NCI-H2171 treated with DMSO at 0.1 percent for 48 hours (cell line): Measurements from ENCODE around the gene WDR35.

Experiments
- DNase-seq: peaks from one replicate; lab custom pipeline; 2025; lab: John Stamatoyannopoulos, UW

The WDR35 gene

GRCh38 chr2:19989667-19990415, at the start of gene WDR35:
Gene WDR35 (minus strand): TSS chr2:19990105. CDS start chr2:19990015, 90 bp downstream.
- DNase-seq = peak; percentile 91

DNA sequence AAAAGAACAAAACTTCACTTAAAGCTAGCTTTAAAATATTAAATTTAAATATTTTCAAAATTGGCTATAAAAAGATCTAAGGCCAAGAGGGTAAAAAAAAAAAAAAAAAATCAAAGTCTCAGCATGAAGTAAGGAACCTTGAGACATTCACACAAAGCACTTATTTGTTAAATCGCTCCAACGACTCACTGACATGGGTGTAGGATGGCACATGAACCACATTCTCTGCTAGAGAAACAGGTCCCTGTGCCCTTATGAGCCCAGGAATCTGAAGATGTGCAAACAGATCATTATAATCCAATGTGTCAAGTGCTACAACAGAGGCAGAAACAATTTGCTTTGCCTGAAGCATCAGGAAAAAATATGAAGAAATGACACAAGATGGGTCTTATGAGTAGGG, 47.8 kb upstream of the WDR35 start:
- no peak for DNase-seq

- no peak for DNase-seq
These were observed 46.2 kb upstream of the WDR35 start for GRCh38 chr2:20035955-20036666.

DNA sequence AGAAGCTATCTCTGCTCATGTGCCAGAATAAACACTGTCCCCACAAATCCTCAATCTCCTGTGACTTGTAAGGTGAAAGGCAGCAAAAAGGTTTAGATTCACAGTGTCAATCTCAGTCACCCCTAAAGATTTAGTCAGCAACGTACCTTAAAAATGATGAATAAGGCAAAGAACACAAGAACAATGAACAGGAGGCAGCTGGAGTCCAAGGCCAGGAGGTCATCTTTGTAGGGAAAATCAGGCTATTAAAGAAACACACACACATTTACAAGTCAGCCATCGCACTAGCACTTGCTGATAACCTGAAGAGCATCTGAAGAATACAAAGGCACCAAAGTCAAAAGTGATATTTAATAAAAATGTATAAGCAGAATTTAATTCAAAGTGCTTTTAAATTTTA, 44.9 kb upstream of the WDR35 start:
- DNase-seq = no peak

DNA sequence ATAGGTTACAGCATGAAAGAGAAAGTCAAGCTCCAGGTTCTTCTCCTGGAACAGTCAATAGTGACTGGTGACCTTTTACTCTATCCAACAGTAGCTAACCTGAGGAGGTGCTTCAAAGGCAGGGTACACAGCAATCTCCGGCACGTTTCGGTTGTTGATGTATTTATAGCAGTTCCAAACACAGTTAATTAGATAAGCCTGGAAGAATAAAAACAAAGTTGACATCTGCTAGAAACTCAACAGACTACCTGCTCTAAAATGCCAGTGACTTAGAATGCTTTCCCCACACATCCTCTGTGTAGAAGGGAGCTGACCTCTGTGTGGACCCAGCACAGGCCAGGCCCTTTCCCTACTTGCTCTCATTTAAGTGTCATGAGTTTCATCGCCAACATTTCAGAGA, 44.3 kb upstream of the WDR35 start:
- DNase-seq = no peak

DNA sequence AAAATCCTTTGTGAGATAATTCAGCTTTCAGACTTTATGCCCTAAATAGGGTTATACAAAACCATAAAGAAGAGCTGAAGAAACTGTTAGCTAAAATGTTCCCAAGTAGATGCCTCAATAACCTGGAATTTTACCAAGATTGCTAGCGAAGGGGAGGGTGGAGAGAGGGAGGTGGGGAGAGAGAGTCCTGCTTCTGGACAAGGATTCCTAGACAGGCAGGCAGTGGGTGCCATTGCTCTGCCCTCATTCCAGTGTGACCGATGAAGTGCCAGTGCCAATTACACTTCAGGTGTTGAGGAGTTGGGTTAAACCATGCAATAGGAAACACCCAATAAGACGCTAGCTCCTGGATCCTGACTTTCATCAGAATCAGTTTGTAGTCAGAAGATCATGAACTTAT, 43.4 kb upstream of the WDR35 start:
- DNase-seq = no peak

GRCh38 chr2:20030224-20030623, 40.3 kb upstream of the WDR35 start:
- DNase-seq = no peak

DNA sequence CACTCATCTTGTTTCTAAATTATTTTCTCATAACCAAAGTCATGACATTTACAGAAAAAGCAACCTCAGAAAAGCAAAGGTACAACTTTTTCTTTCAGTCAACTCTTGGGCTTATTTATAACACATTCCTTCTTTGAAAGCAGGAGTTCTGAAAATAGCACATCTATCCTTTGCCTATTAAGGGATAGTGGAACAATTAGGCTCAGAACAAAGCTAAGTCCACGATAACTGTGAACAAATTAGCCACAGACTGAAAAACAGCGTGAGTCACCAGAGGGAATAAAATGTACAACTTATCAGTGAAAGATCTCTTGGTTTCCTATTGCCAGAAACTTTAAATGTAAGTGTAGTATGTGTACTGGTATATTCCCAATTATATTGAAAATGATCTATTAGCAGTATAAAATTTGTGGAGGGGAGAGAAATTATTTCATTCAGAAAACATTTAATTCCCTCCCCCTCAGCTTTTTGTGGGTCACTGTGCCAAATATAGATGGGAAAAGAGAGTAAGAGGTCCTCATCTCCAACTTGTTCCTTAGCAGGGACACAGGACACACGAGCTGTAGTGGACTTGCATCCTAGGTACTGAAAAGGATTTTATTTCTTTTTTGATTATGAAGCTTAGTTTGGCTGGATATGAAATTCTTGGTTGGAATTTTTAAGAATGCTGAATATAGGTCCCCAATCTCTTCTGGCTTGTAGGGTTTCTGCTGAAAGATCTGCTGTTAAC, 38.0 kb upstream of the WDR35 start:
- no peak for DNase-seq

GRCh38 chr2:20027260-20027677, 37.4 kb upstream of the WDR35 start:
- DNase-seq = no peak

DNA sequence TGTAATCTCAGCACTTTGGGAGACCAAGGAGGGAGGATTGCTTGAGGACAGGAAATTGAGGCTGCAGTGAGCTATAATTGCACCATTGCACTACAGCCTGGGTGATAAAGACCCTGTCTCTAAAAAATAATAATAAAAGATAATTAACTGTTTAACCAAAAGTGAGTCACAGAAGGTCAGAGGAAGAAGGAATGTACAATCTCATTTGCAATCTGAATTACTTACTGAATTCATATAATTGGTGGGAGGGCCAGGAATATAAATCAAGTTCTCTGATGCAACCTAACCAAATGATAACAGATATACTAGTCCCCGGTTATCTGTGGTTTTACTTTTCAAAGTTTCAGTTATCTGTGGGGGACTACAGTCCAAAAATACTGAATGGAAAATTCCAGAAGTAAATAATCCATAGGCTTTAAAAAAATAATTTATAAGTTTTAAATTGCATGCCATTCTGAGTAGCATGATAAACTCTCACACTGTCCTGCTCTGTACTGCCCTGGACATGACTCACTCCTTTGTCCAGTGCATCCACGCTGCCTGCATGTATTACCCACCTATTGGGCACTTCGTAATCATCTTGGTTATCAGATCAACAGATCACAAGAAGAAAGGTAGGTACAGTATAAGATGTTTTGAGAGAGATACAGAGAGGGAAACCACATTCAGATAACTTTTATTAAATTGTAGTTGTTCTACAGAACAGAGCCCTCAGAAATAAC, 35.3 kb upstream of the WDR35 start:
- no peak for DNase-seq

DNA sequence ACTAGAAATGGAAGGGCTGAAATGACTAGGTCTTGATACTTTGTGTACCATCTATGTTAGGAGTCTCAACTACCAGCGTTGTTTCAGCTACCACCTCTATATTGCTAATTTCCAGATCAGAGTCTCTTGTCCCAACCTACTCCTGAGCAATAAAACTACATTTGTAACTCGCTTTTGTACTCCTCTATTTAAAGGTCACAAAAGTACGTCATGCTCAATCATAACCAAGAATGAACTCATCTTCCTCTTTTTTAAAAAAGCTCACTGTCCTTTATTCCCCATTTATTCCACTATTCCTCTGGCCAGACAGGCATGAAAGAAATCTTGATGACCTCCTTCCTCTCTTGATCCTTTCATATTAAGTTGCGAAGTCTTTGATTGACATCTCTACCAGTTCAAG, 33.8 kb upstream of the WDR35 start:
- DNase-seq = no peak

DNA sequence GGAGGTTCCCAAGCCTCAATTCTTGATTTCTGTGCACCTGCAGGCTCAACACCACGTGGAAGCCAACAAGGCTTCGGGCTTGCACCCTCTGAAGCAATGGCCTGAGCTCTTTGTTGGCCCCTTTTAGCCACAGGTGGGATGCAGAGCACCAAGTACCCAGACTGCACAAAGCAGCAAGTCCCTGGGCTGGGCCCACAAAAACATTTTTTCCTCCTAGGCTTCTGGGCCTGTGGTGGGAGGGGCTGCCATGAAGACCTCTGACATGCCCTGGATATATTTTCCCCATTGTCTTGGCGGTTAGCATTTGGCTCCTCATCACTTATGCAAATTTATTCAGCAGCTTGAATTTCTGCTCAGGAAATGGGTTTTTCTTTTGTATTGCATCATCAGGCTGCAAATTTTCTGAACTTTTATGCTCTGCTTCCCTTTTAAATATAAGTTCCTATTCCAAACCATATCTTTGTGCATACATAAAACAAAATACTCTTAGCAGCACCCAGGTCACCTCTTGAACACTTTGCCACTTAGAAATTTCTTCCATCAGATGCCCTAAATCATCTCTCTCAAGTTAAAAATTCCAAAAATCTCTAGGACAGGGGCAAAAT, 31.6 kb upstream of the WDR35 start:
- no peak for DNase-seq

GRCh38 chr2:20019747-20020146, 29.8 kb upstream of the WDR35 start:
- no peak for DNase-seq

- DNase-seq = no peak
These were observed 28.8 kb upstream of the WDR35 start for GRCh38 chr2:20018601-20019152.

DNA sequence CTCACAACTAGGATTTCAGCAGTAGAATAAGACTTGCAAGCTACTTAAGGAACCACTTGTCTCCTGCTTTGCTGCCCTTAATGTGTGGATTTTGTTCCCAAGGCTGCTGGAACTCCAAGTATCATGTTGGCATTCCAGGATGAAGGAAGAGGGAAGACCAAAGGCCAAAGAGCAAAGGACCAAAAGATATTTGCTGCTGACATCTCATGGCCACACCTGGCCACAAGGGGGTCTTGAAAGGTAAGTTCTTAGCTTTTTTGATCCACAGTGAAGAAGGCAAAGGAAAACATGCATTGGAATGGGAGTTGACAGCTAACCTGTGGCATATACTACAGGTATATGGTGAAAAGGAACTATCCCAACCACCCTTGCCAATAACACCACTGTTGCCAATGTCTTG, 26.4 kb upstream of the WDR35 start:
- DNase-seq = no peak

- DNase-seq = peak; percentile 64
These were observed 25.7 kb upstream of the WDR35 start for GRCh38 chr2:20015482-20016083.

DNA sequence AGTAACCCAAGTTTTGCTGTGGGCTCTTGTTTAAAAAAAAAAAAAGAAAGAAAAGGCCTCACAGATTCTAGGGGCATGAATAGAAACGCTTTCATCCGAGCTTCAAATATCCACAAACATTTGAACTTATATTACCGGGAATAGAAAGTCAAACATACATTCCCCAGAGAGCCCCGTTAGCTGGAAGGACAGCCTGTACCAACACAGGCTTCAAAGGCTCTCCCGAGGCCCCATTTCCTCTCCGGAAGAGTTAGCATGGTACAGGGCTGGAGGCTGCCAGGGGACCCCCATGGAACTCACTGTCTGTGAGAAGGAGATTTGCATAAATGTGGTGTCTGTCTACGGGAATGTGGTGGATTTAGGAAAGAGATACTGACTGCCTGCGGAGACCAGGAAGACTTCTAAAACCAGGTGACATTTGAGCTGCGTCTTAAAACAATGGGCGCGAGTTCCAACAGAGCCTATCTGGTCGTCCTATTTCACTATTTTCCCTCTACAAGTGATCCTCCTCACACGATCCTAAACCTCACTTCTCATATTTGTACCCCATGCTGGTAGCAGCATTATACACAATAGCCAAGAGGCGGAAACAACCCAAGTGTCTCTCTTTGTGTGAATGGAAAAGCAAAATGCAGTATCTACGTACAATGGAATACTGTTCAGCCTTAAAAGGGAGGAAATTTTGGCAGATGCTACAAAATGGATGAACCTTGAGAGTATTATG, 23.4 kb upstream of the WDR35 start:
- no peak for DNase-seq

GRCh38 chr2:20012282-20013125, 22.6 kb upstream of the WDR35 start, which contains the start of gene MATN3:
Gene MATN3 (minus strand): TSS chr2:20012668. CDS start chr2:20012631, 37 bp downstream.
- no peak for DNase-seq

- DNase-seq = no peak
These were observed 22.1 kb upstream of the WDR35 start for GRCh38 chr2:20012032-20012281.
